ENCODE data around the gene TTLL11. TPM values are rescaled to one million over a fixed set of nuclear protein-coding genes. Genes with fewer than 3 reads are reported as not detected.

Gene TTLL11
- total and polyA plus RNA-seq, 2 of the 8 experiments (the other 6 are each of a cell fraction or from before 2014, with no cell fraction given) = 0.56 to 0.80 TPM

DNA sequence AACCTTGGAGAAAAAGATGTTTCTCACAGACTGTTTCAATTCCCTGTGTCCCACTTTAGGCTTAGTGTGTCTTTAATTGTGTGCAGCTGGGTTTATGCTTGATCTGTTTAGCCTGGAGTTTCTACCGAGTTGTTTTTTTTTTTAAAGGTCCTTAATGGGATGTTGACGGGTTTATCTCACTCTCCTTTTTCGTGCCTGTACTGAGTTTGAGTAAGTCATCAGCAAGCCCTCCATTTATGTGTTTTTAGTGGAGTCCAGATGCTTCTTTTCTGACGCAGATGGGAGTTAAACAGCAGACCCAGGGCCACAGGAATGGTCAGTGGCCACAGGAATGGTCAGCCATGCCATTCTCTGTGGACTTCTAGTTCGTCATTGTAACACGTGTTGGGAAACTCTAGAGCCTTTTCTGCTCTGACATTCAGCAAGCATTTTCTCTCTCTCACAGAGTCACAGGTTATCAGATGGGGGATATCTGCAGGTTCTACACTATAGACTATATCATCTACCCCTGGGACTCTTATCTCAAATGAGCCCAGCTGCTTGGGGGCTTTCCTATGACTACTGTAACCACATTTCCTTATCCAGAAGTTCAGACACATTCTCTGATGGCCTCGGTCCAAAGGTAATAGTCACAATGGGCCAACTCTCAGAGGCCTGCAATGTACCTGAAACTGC, 190.5 kb downstream of the TTLL11 start (continued):
- TF ChIP-seq, protein P1, sequence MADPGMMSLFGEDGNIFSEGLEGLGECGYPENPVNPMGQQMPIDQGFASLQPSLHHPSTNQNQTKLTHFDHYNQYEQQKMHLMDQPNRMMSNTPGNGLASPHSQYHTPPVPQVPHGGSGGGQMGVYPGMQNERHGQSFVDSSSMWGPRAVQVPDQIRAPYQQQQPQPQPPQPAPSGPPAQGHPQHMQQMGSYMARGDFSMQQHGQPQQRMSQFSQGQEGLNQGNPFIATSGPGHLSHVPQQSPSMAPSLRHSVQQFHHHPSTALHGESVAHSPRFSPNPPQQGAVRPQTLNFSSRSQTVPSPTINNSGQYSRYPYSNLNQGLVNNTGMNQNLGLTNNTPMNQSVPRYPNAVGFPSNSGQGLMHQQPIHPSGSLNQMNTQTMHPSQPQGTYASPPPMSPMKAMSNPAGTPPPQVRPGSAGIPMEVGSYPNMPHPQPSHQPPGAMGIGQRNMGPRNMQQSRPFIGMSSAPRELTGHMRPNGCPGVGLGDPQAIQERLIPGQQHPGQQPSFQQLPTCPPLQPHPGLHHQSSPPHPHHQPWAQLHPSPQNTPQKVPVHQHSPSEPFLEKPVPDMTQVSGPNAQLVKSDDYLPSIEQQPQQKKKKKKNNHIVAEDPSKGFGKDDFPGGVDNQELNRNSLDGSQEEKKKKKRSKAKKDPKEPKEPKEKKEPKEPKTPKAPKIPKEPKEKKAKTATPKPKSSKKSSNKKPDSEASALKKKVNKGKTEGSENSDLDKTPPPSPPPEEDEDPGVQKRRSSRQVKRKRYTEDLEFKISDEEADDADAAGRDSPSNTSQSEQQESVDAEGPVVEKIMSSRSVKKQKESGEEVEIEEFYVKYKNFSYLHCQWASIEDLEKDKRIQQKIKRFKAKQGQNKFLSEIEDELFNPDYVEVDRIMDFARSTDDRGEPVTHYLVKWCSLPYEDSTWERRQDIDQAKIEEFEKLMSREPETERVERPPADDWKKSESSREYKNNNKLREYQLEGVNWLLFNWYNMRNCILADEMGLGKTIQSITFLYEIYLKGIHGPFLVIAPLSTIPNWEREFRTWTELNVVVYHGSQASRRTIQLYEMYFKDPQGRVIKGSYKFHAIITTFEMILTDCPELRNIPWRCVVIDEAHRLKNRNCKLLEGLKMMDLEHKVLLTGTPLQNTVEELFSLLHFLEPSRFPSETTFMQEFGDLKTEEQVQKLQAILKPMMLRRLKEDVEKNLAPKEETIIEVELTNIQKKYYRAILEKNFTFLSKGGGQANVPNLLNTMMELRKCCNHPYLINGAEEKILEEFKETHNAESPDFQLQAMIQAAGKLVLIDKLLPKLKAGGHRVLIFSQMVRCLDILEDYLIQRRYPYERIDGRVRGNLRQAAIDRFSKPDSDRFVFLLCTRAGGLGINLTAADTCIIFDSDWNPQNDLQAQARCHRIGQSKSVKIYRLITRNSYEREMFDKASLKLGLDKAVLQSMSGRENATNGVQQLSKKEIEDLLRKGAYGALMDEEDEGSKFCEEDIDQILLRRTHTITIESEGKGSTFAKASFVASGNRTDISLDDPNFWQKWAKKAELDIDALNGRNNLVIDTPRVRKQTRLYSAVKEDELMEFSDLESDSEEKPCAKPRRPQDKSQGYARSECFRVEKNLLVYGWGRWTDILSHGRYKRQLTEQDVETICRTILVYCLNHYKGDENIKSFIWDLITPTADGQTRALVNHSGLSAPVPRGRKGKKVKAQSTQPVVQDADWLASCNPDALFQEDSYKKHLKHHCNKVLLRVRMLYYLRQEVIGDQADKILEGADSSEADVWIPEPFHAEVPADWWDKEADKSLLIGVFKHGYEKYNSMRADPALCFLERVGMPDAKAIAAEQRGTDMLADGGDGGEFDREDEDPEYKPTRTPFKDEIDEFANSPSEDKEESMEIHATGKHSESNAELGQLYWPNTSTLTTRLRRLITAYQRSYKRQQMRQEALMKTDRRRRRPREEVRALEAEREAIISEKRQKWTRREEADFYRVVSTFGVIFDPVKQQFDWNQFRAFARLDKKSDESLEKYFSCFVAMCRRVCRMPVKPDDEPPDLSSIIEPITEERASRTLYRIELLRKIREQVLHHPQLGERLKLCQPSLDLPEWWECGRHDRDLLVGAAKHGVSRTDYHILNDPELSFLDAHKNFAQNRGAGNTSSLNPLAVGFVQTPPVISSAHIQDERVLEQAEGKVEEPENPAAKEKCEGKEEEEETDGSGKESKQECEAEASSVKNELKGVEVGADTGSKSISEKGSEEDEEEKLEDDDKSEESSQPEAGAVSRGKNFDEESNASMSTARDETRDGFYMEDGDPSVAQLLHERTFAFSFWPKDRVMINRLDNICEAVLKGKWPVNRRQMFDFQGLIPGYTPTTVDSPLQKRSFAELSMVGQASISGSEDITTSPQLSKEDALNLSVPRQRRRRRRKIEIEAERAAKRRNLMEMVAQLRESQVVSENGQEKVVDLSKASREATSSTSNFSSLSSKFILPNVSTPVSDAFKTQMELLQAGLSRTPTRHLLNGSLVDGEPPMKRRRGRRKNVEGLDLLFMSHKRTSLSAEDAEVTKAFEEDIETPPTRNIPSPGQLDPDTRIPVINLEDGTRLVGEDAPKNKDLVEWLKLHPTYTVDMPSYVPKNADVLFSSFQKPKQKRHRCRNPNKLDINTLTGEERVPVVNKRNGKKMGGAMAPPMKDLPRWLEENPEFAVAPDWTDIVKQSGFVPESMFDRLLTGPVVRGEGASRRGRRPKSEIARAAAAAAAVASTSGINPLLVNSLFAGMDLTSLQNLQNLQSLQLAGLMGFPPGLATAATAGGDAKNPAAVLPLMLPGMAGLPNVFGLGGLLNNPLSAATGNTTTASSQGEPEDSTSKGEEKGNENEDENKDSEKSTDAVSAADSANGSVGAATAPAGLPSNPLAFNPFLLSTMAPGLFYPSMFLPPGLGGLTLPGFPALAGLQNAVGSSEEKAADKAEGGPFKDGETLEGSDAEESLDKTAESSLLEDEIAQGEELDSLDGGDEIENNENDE (IDR thresholded peaks at IDR 0.05; ENCODE audit: insufficient replicate concordance, low read length) = no peak
- TF ChIP-seq BRCA1 (IDR thresholded peaks at IDR 0.05; ENCODE audit: low read depth, low read length) (no peak), TBP (IDR thresholded peaks at IDR 0.05; ENCODE audit: low read depth, low read length) (no peak), CBX8 (IDR thresholded peaks at IDR 0.05; ENCODE audit: borderline replicate concordance, low read depth, low read length) (no peak), GABPA (IDR thresholded peaks at IDR 0.05; ENCODE audit: borderline replicate concordance, insufficient read depth, low read length) (no peak), FOSL1 (IDR thresholded peaks at IDR 0.05; ENCODE audit: insufficient read depth, low read depth, low read length) (no peak), NANOG (IDR thresholded peaks at IDR 0.05; ENCODE audit: insufficient read depth, low read depth, low read length, poor library complexity, severe bottlenecking) (no peak)

Data from H1 (cell line).